Epithelial cell of proximal tubule (primary cell): Measurements from ENCODE around the gene ESRRG. TPM values are rescaled to one million over a fixed set of nuclear protein-coding genes. Genes with fewer than 3 reads are reported as not detected.

Source experiments
- DNase-seq: peaks from one replicate; pipeline ENCODE4 v3.0.0-alpha.2; 2011; ENCODE audit warnings: low read depth
- H3K4me3 ChIP-seq: 2 replicates; pipeline ENCODE4 v1.5.1; 2011; ENCODE audit warnings: low read depth, mild to moderate bottlenecking, low read length
- CTCF ChIP-seq: conservative IDR thresholded peaks from 2 replicates; pipeline ENCODE4 v1.5.1; 2012; ENCODE audit warnings: low read depth, mild to moderate bottlenecking, low read length
- total RNA-seq: library from RNA; depleted of rRNA; stranded (reverse); fragments of >200 nt; gene quantifications from 2 replicates; pipeline ENCODE4 v1.2.3, GENCODE V29; 2015

ESRRG gene
- total RNA-seq, 1 donor from 2014 or later = 0.52 TPM

GRCh38 chr1:216549796-216550195 is 173.4 kb downstream of the ESRRG start:
- TF ChIP-seq CTCF = no peak
- DNase-seq = no peak

GRCh38 chr1:216542741-216543140 is 180.5 kb downstream of the ESRRG start:
- no peak for DNase-seq
- TF ChIP-seq CTCF = no peak
- H3K4me3 ChIP-seq = no peak overlapping the region

More at GRCh38 chr1:216549796-216550195, 173.4 kb downstream of the ESRRG start:
- no peak overlapping the region for H3K4me3 ChIP-seq

GRCh38 chr1:216542263-216542662 is 181.0 kb downstream of the ESRRG start:
- TF ChIP-seq CTCF = no peak
- DNase-seq = no peak
- H3K4me3 ChIP-seq = no peak overlapping the region

- TF ChIP-seq CTCF = no peak
- DNase-seq = no peak
- no peak overlapping the region for H3K4me3 ChIP-seq
Measured at GRCh38 chr1:216535751-216536150, 187.5 kb downstream of the ESRRG start.

- TF ChIP-seq CTCF = no peak
- no peak overlapping the region for H3K4me3 ChIP-seq
- no peak for DNase-seq
Measured at GRCh38 chr1:216535059-216535458, 188.2 kb downstream of the ESRRG start.

- TF ChIP-seq CTCF = no peak
- no peak for DNase-seq
Measured at GRCh38 chr1:216533776-216534175, 189.5 kb downstream of the ESRRG start.

GRCh38 chr1:216532251-216532798 is 190.9 kb downstream of the ESRRG start:
- no peak for DNase-seq
- H3K4me3 ChIP-seq = no peak overlapping the region
- no peak for TF ChIP-seq CTCF

More at GRCh38 chr1:216533776-216534175, 189.5 kb downstream of the ESRRG start:
- no peak overlapping the region for H3K4me3 ChIP-seq
